Ishikawa (cell line): Measurements from ENCODE around the gene SMG1.

Experiments used
- CEBPB ChIP-seq: IDR thresholded peaks from 2 replicates; pipeline ENCODE4 v1.6.1; 2012
- CREB1 ChIP-seq: IDR thresholded peaks from 2 replicates; pipeline ENCODE4 v1.6.1; 2012; ENCODE audit warnings: low read depth
- EGR1 ChIP-seq: IDR thresholded peaks from 2 replicates; pipeline ENCODE4 v1.6.1; 2012
- EP300 ChIP-seq: IDR thresholded peaks from 2 replicates; pipeline ENCODE4 v1.6.1; 2012; ENCODE audit warnings: borderline replicate concordance
- FOXM1 ChIP-seq: IDR thresholded peaks from 2 replicates; pipeline ENCODE4 v1.6.1; 2012; ENCODE audit warnings: low read depth, borderline replicate concordance
- NFIC ChIP-seq: IDR thresholded peaks from 2 replicates; pipeline ENCODE4 v1.6.1; 2012
- RAD21 ChIP-seq: IDR thresholded peaks from 2 replicates; pipeline ENCODE4 v1.6.1; 2012; ENCODE audit warnings: low read depth
- REST ChIP-seq: IDR thresholded peaks from 2 replicates; pipeline ENCODE4 v1.6.1; 2012; ENCODE audit warnings: low read depth, mild to moderate bottlenecking
- TAF1 ChIP-seq: IDR thresholded peaks from 2 replicates; pipeline ENCODE4 v1.6.1; 2012; ENCODE audit warnings: low read depth, mild to moderate bottlenecking
- TCF12 ChIP-seq: IDR thresholded peaks from 2 replicates; pipeline ENCODE4 v1.6.1; 2012; ENCODE audit warnings: low read depth
- TEAD4 ChIP-seq: IDR thresholded peaks from 2 replicates; pipeline ENCODE4 v1.6.1; 2012
- USF1 ChIP-seq: IDR thresholded peaks from 2 replicates; pipeline ENCODE4 v1.6.1; 2012
- YY1 ChIP-seq: IDR thresholded peaks from 2 replicates; pipeline ENCODE4 v1.6.1; 2012; ENCODE audit warnings: low read depth
- ZBTB7A ChIP-seq: IDR thresholded peaks from 2 replicates; pipeline ENCODE4 v1.6.1; 2012; ENCODE audit warnings: low read depth
- TF ChIP-seq, protein P1 (sequence below): IDR thresholded peaks from 2 replicates; pipeline ENCODE4 v1.6.1; 2012

Gene SMG1

DNA sequence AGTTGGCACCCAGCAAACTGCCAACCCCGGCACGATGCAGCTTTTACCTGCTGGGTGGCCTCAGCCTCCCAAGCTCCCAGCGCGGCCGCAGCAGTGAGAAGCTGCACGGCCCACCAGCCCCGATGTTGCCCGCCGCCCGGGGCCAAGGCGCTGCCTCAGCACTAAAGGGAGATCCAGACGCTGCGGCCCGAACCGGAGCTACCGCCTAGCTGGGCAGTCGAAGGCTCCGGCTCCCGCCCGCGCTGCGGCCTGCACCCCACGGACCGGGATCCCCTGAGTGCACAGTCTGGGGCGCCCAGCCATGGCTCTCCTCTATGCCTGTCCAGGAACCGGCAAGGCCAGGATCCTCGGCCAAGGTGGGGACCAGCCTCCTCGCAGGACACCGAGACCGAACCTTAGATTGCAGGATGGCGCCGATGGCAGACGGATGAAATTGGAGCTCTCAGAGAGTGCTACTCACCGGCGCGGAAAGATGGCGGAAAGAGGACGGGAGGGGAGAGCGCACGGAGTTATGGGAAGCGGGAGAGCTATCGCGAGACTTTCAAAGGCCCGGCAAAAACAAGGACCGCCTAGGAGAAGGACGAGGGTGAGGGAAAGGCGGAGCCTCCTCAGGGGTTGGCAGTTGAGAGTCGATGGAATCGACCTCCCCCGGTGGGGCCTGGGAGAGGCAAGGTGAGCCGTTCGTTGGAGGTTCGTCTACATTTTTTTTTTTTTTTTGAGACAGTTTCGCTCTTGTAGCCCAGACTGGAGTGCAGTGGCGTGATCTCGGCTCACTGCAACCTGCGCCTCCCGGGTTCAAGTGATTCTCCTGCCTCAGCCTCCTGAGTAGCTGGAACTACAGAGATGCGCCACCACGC, 136.1 kb downstream of the SMG1 start, which contains the start of gene RPS15A:
RPS15A (minus strand) TSS at position 485 of the 857 bp plus-strand sequence. CDS start 1,221 bp downstream, outside the sequence.
- TF ChIP-seq FOXM1: peak; percentile 40; the same call in 1 of the 2 replicates
- peak; percentile 98 for TF ChIP-seq TAF1
- TF ChIP-seq, protein P1, sequence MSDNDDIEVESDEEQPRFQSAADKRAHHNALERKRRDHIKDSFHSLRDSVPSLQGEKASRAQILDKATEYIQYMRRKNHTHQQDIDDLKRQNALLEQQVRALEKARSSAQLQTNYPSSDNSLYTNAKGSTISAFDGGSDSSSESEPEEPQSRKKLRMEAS: peak; percentile 96
- no peak for TF ChIP-seq EGR1
- no peak for TF ChIP-seq RAD21
- no peak for TF ChIP-seq USF1
- peak; percentile 35; the same call in 1 of the 2 replicates for TF ChIP-seq TCF12
- no peak; the same call in 1 of the 2 replicates for TF ChIP-seq EP300
- no peak for TF ChIP-seq CEBPB
- 0 out of 2 replicates have a peak, but pooled peaks have one; percentile 27 for TF ChIP-seq REST
- no peak for TF ChIP-seq NFIC
- TF ChIP-seq CREB1: no peak
- TF ChIP-seq YY1: peak; percentile 96
- no peak for TF ChIP-seq TEAD4
- no peak for TF ChIP-seq ZBTB7A

DNA sequence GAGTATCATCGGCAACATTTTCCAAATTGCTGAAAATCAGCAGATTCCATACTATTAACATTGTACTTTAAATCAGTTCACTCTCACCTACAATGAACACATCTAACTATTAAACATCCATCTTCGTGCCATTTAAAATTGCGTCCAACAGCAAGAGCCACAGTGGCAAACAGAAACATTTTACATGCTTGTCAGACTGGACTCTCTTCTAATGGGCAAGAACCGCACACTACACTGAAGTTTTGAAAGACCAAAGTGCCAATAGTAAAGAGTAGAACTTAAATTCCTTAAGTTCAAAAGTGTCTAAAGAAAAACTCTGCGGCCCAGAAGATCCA, 136.7 kb downstream of the SMG1 start:
- no peak for TF ChIP-seq TEAD4
- no peak for TF ChIP-seq TCF12
- TF ChIP-seq EP300: no peak
- TF ChIP-seq CEBPB: no peak
- TF ChIP-seq RAD21: no peak
- no peak for TF ChIP-seq ZBTB7A
- no peak for TF ChIP-seq EGR1
- TF ChIP-seq TAF1: no peak
- TF ChIP-seq NFIC: no peak
- TF ChIP-seq CREB1: no peak
- no peak for TF ChIP-seq USF1
- TF ChIP-seq FOXM1: no peak
- TF ChIP-seq, protein P1: no peak
- TF ChIP-seq REST: no peak
- TF ChIP-seq YY1: no peak

- TF ChIP-seq FOXM1 (no peak), TEAD4 (no peak), TAF1 (no peak), YY1 (no peak), CEBPB (no peak), RAD21 (no peak), REST (no peak), ZBTB7A (no peak), NFIC (no peak), USF1 (no peak), EP300 (no peak), CREB1 (no peak), TCF12 (no peak), EGR1 (no peak)
- TF ChIP-seq, protein P1: no peak
Observed at GRCh38 chr16:18788828-18789514, 137.2 kb downstream of the SMG1 start.
